CD4-positive, alpha-beta T cell (primary cell): Measurements from ENCODE around the gene LYPD4. TPM values are rescaled to one million over a fixed set of nuclear protein-coding genes. Genes with fewer than 3 reads are reported as not detected.

Experiments used
- ATAC-seq: fragments of 200-7000 bp; cut with Tn5 transposase; one replicate; pipeline ENCODE4 v1.10.0; 2022; ENCODE audit warnings: mild to moderate bottlenecking; ENCODE audit not compliant: poor library complexity
- CTCF ChIA-PET: fragments of 350-600 bp; sonication (Branson Sonifier 250); formaldehyde crosslinking; loops from one replicate; lab custom pipeline; 2021; ENCODE audit warnings: antibody characterized with exemption, inconsistent platforms; lab: Charles Lee
- POLR2A ChIA-PET: fragments of 350-600 bp; sonication (Branson Sonifier 250); formaldehyde crosslinking; loops from one replicate; lab custom pipeline; 2021; ENCODE audit warnings: antibody characterized with exemption, inconsistent platforms; lab: Charles Lee
- DNase-seq, 14 experiments: peaks; one replicate each; pipeline ENCODE4 v3.0.0-alpha.2; 2013 to 2020; ENCODE audit warnings: mixed read lengths in 2 of 14
- H3K27ac ChIP-seq, 2 donors: one replicate each; pipeline versions ENCODE4 v1.5.1 to v1.7.0; 2013; ENCODE audit warnings: low read length in 2 of 2, low read depth in 1 of 2, mild to moderate bottlenecking in 1 of 2
- H3K27me3 ChIP-seq, 2 experiments: 1 replicate in 1 of 2; 2 replicates in 1 of 2; pipeline versions ENCODE4 v1.6.1 to v1.7.0; 2013; ENCODE audit warnings: low read length in 2 of 2, control low read depth in 1 of 2, mild to moderate bottlenecking in 1 of 2, moderate library complexity in 1 of 2; ENCODE audit not compliant: insufficient read depth in 2 of 2, control insufficient read depth in 1 of 2
- H3K36me3 ChIP-seq: one replicate; pipeline ENCODE4 v1.6.1; 2013; ENCODE audit warnings: low read length, control low read depth; ENCODE audit not compliant: insufficient read depth
- H3K4me1 ChIP-seq: one replicate; pipeline ENCODE4 v1.6.1; 2013; ENCODE audit warnings: low read length, control low read depth; ENCODE audit not compliant: insufficient read depth
- H3K4me3 ChIP-seq: one replicate; pipeline ENCODE4 v1.5.1; 2013; ENCODE audit warnings: mild to moderate bottlenecking, low read length, moderate library complexity
- H3K9me3 ChIP-seq, 2 experiments: 1 replicate in 1 of 2; 2 replicates in 1 of 2; pipeline versions ENCODE4 v1.6.1 to v1.7.0; 2013; ENCODE audit warnings: low read length in 2 of 2, mild to moderate bottlenecking in 2 of 2, control low read depth in 1 of 2, moderate library complexity in 1 of 2; ENCODE audit not compliant: control insufficient read depth in 1 of 2, insufficient read depth in 1 of 2
- H3K27ac Mint-ChIP-seq: one replicate; pipeline ENCODE4 v1.8.0; 2020; ENCODE audit warnings: mixed read lengths
- H3K27me3 Mint-ChIP-seq: one replicate; pipeline ENCODE4 v1.8.0; 2021; ENCODE audit warnings: mixed read lengths
- H3K36me3 Mint-ChIP-seq: one replicate; pipeline ENCODE4 v1.8.0; 2021; ENCODE audit warnings: low read depth, mixed read lengths
- H3K4me1 Mint-ChIP-seq: one replicate; pipeline ENCODE4 v1.8.0; 2021; ENCODE audit warnings: low read depth, mixed read lengths
- H3K4me3 Mint-ChIP-seq: one replicate; pipeline ENCODE4 v1.8.0; 2020; ENCODE audit warnings: mild to moderate bottlenecking, mixed read lengths
- H3K9me3 Mint-ChIP-seq: one replicate; pipeline ENCODE4 v1.8.0; 2020; ENCODE audit warnings: mixed read lengths
- intact Hi-C, 2 experiments: fragments of 100-400 bp; cut with DNase I in 1 of 2; cut with micrococcal nuclease in 1 of 2; formaldehyde crosslinking; loops; one replicate each; pipeline versions ENCODE4 v1.15.1 to v1.9.0; 2023 to 2025; cut with DNase I, micrococcal nuclease
- total RNA-seq, 174 experiments: library from RNA in 2 of 174; stranded (reverse) in 2 of 174; gene quantifications; one replicate each; pipeline ENCODE4 v1.2.3 and lab custom pipeline; 2021 to 2026
- TF ChIP-seq, protein P1 (sequence below): fragments of 200-600 bp; IDR thresholded peaks from one replicate; pipeline ENCODE4 v1.8.0; 2022; ENCODE audit warnings: antibody characterized with exemption, mild to moderate bottlenecking

LYPD4 gene
- total RNA-seq, 2 experiments from 2014 or later, result not detected

DNA sequence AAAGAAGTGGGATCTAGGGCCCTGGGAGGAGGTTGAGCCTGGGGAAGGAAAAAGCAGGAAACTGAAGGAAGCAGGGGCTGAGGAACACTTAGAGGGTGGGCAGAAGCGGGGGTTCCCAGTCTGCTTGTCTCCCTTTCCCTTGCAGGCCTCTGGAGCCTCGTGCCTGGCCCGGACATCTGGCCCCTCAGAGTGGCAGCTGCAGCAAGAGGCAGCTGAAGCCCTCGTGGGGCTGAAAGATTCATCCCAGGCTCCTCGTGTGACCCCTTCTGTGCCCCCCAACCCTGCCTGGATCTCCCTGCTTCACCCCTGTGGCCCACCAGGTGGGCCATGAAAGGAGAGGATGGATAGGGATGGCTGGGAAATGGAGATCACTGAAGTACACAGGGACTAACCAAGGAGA, 5.9 kb upstream of the LYPD4 start:
- no peaks in the 10 kb centered on the region for H3K36me3 ChIP-seq
- ChIA-PET CTCF (interaction anchor here (1.0 kb wide), 1 partner anchor 9 kb away, joined by 6 read pairs; no protein-coding TSS in a partner anchor), POLR2A (no interaction called here)
- Mint-ChIP-seq H3K36me3 (no peaks in the 10 kb centered on the region), H3K27ac (no peak overlapping the region), H3K9me3 (no peaks in the 10 kb centered on the region), H3K27me3 (peaks cover 13% of the 10 kb centered on the region), H3K4me1 (no peaks in the 10 kb centered on the region), H3K4me3 (no peak overlapping the region)
- TF ChIP-seq, protein P1, sequence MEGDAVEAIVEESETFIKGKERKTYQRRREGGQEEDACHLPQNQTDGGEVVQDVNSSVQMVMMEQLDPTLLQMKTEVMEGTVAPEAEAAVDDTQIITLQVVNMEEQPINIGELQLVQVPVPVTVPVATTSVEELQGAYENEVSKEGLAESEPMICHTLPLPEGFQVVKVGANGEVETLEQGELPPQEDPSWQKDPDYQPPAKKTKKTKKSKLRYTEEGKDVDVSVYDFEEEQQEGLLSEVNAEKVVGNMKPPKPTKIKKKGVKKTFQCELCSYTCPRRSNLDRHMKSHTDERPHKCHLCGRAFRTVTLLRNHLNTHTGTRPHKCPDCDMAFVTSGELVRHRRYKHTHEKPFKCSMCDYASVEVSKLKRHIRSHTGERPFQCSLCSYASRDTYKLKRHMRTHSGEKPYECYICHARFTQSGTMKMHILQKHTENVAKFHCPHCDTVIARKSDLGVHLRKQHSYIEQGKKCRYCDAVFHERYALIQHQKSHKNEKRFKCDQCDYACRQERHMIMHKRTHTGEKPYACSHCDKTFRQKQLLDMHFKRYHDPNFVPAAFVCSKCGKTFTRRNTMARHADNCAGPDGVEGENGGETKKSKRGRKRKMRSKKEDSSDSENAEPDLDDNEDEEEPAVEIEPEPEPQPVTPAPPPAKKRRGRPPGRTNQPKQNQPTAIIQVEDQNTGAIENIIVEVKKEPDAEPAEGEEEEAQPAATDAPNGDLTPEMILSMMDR, result no peak
- intact Hi-C loops, result no loop called here
- H3K4me3 ChIP-seq, result no peak overlapping the region
- ATAC-seq, result no peak
- no peak for DNase-seq
- no peaks in the 10 kb centered on the region for H3K4me1 ChIP-seq
- no peaks in the 10 kb centered on the region for H3K27me3 ChIP-seq
- H3K9me3 ChIP-seq, result no peaks in the 10 kb centered on the region
- H3K27ac ChIP-seq, result no peak overlapping the region

DNA sequence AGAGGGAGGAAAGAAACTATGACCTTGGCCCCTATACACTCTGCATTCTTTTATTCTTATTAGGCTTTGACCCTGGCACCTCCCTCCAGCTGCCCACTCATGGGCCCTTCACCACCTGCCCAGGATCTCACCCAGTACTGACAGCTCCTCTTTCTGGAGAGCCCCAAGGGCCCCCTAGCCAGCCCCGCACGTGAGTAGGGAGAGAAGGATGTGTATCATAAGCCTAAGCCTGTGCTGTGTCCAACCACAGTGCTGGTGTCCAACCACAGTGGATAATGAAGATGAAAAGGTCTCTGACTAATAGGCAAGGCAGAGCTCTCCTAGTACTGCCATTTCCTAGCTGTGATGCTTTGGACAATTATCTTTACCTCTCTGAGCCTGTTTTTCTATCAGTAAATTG, 4.6 kb upstream of the LYPD4 start:
- peaks cover 9% of the 10 kb centered on the region for H3K27me3 Mint-ChIP-seq
- Histone ChIP-seq H3K4me3 (no peak overlapping the region), H3K36me3 (no peaks in the 10 kb centered on the region), H3K27ac (no peak overlapping the region), H3K9me3 (peaks cover 0 to 10% of the 10 kb centered on the region in 2 experiments), H3K27me3 (no peaks in the 10 kb centered on the region), H3K4me1 (no peaks in the 10 kb centered on the region)
- TF ChIP-seq, protein P1, result no peak
- ChIA-PET POLR2A (interaction anchor here (0.6 kb wide), 1 partner anchor 100 kb away, joined by 3 read pairs; no protein-coding TSS in a partner anchor), CTCF (no interaction called here)
- H3K4me3 Mint-ChIP-seq, result no peak overlapping the region
- intact Hi-C loops, result no loop called here
- H3K27ac Mint-ChIP-seq, result no peak overlapping the region
- no peaks in the 10 kb centered on the region for H3K36me3 Mint-ChIP-seq
- no peaks in the 10 kb centered on the region for H3K9me3 Mint-ChIP-seq
- DNase-seq (no peak), ATAC-seq (no peak)
- no peaks in the 10 kb centered on the region for H3K4me1 Mint-ChIP-seq

DNA sequence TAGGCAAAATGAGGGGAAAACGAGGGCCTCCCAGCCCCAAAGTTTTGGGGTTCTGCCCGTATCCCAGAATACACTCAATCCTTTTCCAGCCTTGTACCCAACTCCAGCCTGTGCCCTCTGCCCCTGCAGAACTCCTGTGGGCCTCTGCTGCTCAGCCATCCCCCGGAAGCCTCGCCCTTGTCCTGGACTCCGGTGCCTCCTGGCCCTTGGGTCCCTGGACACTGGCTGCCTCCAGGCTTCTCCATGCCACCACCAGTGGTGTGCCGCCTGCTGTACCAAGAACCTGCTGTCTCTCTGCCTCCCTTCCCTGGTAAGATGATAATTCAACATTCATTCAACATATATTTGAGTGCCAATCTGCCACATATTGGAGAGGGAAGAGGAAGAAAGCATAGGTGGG, 4.2 kb upstream of the LYPD4 start:
- no peaks in the 10 kb centered on the region for H3K4me1 ChIP-seq
- POLR2A ChIA-PET, result interaction anchor here (0.6 to 1.2 kb wide), 2 partner anchors 11 to 100 kb away, joined by 3 read pairs; partner anchors contain the start of gene RPS19
- no peak overlapping the region for H3K27ac Mint-ChIP-seq
- no peak overlapping the region for H3K4me3 ChIP-seq
- no peaks in the 10 kb centered on the region for H3K27me3 ChIP-seq
- H3K27me3 Mint-ChIP-seq, result peaks cover 8% of the 10 kb centered on the region
- H3K4me3 Mint-ChIP-seq, result no peak overlapping the region
- TF ChIP-seq, protein P1, result no peak
- peaks cover 0 to 10% of the 10 kb centered on the region in 2 experiments for H3K9me3 ChIP-seq
- CTCF ChIA-PET, result no interaction called here
- H3K36me3 ChIP-seq, result no peaks in the 10 kb centered on the region
- intact Hi-C loops, result no loop called here
- H3K4me1 Mint-ChIP-seq, result no peaks in the 10 kb centered on the region
- no peak overlapping the region for H3K27ac ChIP-seq
- no peaks in the 10 kb centered on the region for H3K36me3 Mint-ChIP-seq
- H3K9me3 Mint-ChIP-seq, result no peaks in the 10 kb centered on the region
- no peak for DNase-seq
- no peak for ATAC-seq
